Heart left ventricle (tissue), 13 donors: ENCODE data around the gene ZFHX2.

Experiments
- POLR2A ChIP-seq, 2 donors: fragments of 450-650 bp; IDR thresholded peaks; one replicate each; pipeline ENCODE4 v1.6.1; 2017; ENCODE audit warnings: antibody characterized with exemption in 2 of 2, mild to moderate bottlenecking in 2 of 2, moderate library complexity in 2 of 2
- TF ChIP-seq, protein P1 (sequence below), 12 donors: fragments of 200-600 bp; sonication (generic) in 4 of 12; IDR thresholded peaks; one replicate each; pipeline versions ENCODE4 v1.5.0 to v1.8.0; 2018 to 2022; ENCODE audit warnings: antibody characterized with exemption in 12 of 12, mild to moderate bottlenecking in 5 of 12
- donor health status: ischemic (EF 13 %, LVEDD 7.1; RV severe dilation, severe dysfunction).
- donor health status: DM: no; HTN: yes; CAD: no.
- donor health status: DM: no; HTN: no; CAD: no.
- donor health status: ischemic (EF 25% LVEDD 6.9; RV normal size, moderate dysfunction).
- donor health status: ischemic (EF 25% LVEDD 5.7; RV mildly dilated, moderate dysfunction).
- donor health status: ischemic (EF 35%, LVEDD 5.7; RV mildly dilated, moderate dysfunction).
- donor health status: nonischemic (EF 11% LVEDD 7.7; RV severe dilation, severe dysfunction).
- donor health status: DM: yes; HTN: yes; CAD: no.
- donor health status: PGD.
- donor health status: ischemic (EF 29% LVEDD 5.4; RV normal size, mild dysfunction).
- donor health status: nonischemic (EF 23%, LVEDD 6.1; RV moderate dilation, normal function).

DNA sequence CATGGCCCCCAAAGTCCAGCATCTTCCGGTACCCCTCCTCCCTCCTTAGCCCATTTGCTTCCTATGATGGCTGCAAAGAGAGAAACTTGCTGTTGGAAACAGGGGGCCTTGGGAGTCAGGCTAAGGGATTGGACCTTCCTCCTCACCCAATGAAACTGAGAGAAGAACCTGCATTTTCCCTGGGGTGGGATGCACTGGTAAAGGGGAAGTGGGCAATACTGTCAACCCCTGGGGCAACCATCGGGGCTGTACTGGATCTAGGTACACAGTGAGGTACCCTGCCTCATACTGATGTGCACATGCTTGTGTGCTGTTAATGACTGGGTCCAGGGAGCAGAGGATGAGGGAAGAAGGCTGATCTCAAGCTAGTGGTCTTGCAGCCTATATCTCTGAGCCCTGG is 38.0 kb upstream of the ZFHX2 start:
- no peak for TF ChIP-seq POLR2A (IDR thresholded peaks at IDR 0.05)
- TF ChIP-seq, protein P1, sequence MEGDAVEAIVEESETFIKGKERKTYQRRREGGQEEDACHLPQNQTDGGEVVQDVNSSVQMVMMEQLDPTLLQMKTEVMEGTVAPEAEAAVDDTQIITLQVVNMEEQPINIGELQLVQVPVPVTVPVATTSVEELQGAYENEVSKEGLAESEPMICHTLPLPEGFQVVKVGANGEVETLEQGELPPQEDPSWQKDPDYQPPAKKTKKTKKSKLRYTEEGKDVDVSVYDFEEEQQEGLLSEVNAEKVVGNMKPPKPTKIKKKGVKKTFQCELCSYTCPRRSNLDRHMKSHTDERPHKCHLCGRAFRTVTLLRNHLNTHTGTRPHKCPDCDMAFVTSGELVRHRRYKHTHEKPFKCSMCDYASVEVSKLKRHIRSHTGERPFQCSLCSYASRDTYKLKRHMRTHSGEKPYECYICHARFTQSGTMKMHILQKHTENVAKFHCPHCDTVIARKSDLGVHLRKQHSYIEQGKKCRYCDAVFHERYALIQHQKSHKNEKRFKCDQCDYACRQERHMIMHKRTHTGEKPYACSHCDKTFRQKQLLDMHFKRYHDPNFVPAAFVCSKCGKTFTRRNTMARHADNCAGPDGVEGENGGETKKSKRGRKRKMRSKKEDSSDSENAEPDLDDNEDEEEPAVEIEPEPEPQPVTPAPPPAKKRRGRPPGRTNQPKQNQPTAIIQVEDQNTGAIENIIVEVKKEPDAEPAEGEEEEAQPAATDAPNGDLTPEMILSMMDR (IDR thresholded peaks at IDR 0.05), result no peak
